Glomerular visceral epithelial cell (primary cell): ENCODE data around the gene AQP12B.
"Not testable (repeated sequence)": the region's sequence is repeated elsewhere in the genome, so short reads cannot be mapped to it uniquely, and the experiment has no call there.

Experiments used
- DNase-seq: peaks from one replicate; pipeline ENCODE4 v3.0.0-alpha.2; 2016; ENCODE audit errors: extremely low spot score

The AQP12B gene

GRCh38 chr2:240701091-240701735, 18.5 kb upstream of the AQP12B start:
- no peak for DNase-seq

DNA sequence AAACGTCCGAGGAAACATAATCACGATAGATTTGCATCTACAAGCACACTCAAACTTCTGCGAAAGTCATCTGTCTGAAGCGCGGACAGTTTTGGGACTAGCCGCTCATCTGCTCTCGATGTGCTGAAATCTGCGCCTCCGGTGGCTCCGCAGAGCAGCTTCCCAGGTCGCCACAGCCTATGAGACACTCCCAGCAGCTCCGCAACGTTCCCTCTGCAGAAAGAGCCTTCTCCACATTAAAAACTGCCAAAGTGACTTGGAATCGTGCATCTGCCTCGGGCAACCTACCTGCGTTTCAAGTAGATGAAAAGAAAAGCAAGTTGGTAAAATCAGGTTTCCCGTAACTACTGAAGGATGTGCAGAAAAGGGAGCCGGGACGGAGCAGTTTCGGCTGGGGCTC, 17.9 kb upstream of the AQP12B start:
- DNase-seq, result not testable (repeated sequence)

GRCh38 chr2:240699835-240700234, 17.1 kb upstream of the AQP12B start:
- not testable (repeated sequence) for DNase-seq

DNA sequence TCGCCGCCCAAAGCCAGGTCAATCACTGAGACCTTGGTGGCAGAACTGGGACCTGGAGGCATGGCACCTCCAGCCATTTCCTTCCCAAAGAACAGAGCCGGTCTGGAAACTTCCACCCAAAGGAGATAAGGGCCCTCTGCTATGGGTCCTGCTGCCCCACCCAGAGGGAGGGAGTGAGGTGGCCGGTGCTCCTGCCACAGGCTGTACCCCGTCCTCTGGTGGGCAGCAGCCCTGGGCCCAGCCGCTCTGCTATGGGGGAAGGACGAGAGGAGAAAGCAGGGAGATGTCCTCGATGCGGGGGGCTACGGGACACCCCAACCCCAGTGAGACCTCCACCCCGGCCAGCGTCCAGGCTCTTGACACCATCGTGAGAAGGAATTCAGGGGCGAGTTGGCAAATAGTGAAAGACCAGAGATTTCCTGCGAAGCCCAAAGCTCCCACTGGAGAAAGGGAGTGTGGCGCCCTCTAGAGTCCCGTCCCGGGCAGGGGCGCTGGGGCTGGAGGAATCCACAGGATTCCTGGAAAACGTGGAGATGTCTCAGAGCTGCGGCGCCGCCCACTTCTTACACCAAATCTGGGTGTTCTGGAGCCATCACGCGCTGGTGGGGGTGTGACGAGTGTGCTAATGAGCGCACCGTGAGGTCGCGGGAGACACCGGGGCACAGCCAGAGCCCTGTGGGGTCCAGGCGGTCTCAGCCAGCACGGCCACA, 16.3 kb upstream of the AQP12B start:
- not testable (repeated sequence) for DNase-seq

GRCh38 chr2:240696469-240696868, 13.8 kb upstream of the AQP12B start:
- not testable (repeated sequence) for DNase-seq

GRCh38 chr2:240695593-240695992, 12.9 kb upstream of the AQP12B start:
- DNase-seq, result not testable (repeated sequence)

DNA sequence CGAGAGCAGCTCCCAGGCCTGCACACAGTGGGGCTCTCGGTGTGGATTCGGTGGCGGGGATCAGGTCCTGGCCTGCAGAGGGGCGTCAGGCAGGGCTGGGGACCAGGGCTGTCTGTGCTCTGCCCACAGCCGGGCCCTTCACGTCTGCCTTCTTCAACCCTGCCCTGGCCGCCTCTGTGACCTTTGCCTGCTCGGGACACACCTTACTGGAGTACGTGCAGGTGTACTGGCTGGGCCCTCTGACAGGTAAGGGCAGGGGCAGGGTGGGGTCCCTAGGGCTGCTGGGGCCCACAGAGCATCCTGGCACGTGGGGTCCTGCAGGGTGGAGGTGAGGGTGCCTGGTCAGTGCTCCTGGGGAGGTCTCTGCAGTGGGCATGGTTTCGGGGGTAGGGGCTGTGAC, 11.6 kb upstream of the AQP12B start:
- DNase-seq, result not testable (repeated sequence)

DNA sequence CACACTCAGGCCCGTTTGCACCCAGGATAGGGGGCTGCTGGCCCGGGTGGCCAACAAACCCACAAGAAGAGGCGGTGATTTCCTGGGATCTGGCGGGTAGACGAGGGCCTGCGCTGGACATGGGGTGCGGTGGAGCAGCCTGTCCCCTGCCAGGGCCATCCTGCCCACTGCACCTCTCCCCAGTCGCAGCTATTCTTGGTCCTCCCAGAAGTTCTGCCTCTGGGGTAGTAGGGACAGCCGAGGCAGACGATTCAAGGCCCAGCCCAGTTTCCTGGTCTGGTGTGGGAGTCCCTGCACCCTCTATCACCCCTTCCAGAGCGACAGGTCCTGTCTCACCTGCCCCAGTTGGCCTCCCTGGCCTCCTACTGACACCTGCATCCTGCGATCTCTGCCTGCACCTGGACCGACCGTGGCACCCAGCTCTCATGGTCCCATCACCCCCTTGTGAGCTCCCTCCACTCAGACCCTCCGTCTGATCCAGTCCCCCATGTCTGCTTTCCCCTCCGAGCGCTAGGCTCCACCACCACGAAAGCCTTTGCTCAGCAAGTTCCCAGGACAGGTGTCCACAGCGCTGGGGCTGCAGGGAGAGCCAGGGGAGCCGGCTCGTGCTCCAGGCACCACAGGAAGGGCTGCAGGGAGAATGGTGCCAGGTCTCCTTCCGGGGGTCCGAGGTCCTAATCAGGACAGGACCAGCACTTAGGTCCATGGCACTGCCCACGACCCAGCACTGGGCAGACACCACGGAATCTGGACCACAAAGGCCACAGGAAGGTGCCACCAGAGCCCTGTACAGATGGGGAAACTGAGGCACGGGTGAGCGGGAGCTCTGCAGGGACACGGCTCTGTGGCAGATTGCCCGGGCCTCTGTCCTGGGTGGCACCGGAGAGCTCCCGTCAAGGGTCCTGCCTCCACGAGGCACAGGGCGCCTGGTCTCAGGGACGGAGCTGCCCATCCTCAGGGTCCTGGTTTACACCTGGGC, 10.2 kb upstream of the AQP12B start:
- DNase-seq, result not testable (repeated sequence)

GRCh38 chr2:240691631-240692420, 9.1 kb upstream of the AQP12B start, which contains the start of gene AQP12A:
Gene AQP12A (plus strand): TSS chr2:240691866. CDS start chr2:240691914, 48 bp downstream.
- DNase-seq, result not testable (repeated sequence)

- not testable (repeated sequence) for DNase-seq
These were observed 8.4 kb upstream of the AQP12B start for GRCh38 chr2:240691075-240691427.

DNA sequence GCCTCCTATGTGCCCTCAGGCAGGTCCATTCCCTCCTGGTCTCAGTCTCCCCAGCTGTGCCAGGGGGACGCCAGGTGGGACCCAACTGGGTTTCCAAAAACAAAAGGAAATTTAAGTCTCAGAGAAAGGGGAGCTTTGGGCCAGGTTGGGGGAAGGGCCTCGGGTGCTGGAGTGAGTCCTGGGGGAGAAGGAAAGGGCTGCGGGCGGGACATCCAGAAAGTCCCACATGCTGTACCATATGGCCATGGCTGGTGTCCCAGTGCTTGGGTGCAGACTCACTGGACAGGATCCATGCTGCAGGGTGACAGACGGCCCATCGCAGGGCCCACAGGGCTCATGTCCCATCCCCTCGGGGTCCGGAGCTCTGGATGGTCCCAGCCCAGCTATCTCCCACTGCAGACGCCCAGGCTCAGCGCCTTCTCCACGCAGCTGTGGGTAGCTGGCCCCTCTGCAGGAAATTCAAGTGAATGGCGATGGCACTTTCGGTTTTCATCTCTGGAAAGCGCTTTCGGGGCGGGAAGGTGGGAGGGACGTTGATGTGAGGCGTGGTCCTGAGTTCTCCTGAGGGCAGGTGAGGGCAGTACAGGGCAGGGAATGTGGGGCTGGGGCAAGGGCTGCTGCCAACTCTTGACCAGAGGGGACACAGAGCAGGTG, 7.9 kb upstream of the AQP12B start:
- DNase-seq, result not testable (repeated sequence)

DNA sequence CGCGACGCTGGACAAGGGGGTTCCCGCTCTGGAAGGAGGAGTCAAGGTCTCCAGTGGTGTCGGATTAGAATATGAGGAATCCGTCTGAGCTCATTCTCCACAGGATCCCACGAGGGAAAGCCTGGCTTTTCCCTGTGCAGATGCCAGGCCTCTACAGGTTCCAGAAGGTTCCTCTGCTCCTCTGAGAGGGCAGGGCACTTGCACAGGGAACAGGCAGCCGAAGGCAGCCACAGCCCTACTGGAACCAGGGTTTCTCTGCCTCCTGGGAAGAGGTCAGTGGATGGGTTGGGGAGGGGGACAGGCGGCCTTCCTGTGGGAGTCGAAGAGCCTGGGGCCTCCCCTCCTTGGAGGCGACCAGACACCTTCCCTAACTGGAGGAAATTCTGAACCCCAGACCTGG, 7.3 kb upstream of the AQP12B start:
- no peak for DNase-seq

GRCh38 chr2:240688553-240688919, 5.9 kb upstream of the AQP12B start:
- no peak for DNase-seq

DNA sequence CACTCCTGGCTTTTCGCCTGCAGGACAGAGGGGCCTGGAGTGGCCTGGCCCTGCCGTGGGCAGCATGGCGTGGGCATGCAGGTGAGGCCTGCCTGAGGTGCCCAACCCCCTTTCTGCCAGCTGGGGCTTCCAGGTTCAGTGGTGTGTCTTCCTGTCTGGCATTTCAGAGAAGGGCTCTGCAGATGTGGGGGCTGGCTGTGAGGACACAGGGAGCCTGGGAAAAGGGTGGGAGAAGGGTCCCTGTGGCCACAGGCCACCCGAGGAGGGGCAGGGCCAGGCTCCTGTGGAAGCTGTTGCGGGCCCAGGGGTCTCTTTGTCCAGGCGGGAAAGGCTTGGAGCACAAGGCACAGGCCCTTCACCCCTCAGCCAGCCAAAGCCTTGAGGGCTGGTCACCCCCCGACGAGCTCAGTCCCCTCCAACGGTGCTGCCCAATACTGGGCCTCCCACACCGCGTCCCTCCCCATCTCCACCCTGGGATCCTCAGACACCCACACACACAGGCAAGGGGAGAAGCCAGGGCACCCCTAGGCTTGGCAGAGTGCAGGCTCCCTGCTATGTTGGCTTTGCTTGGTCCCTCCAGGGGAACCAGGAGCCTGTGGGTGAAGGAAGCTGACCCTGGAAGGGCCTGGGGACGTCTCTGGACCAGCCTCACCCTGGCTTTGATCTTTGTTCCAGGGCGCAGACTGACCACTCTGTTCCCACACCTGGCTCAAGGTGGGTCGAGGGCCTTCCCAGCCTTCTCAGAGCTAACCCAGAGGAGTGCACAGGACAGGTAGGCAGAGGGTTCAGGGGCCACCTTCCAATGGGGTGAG, 5.3 kb upstream of the AQP12B start:
- DNase-seq, result no peak

- no peak for DNase-seq
These were observed 4.5 kb upstream of the AQP12B start for GRCh38 chr2:240687045-240687740.

GRCh38 chr2:240686460-240686859, 3.8 kb upstream of the AQP12B start:
- DNase-seq, result no peak

GRCh38 chr2:240685771-240686371, 3.2 kb upstream of the AQP12B start:
- no peak for DNase-seq

GRCh38 chr2:240683980-240684728, 1.5 kb upstream of the AQP12B start:
- not testable (repeated sequence) for DNase-seq
